Measurements from ENCODE around the gene FARP2.

FARP2 gene

GRCh38 chr2:241542278-241542605, 186.2 kb downstream of the FARP2 start:
- in situ Hi-C loops (cut with HindIII; ENCODE audit: low sequenced_read_pairs) = no loop called here
